BE2C (cell line): Measurements from ENCODE around the gene ZFYVE1.

Experiments
- DNase-seq: peaks from one replicate; pipeline ENCODE4 v3.0.0-alpha.2; 2020
- H3K27me3 ChIP-seq: fragments of 250-450 bp; sonication (Bioruptor Pico); 2 replicates; pipeline ENCODE4 v1.5.1; 2020; ENCODE audit warnings: mild to moderate bottlenecking
- H3K36me3 ChIP-seq: fragments of 250-450 bp; sonication (Bioruptor Pico); 2 replicates; pipeline ENCODE4 v1.5.1; 2020; ENCODE audit warnings: mild to moderate bottlenecking
- H3K4me1 ChIP-seq: fragments of 250-450 bp; sonication (Bioruptor Pico); 2 replicates; pipeline ENCODE4 v1.5.1; 2020
- H3K4me3 ChIP-seq: 2 replicates; pipeline ENCODE4 v1.5.1; 2011; ENCODE audit warnings: low read depth, low read length
- H3K9me3 ChIP-seq: fragments of 250-450 bp; sonication (Bioruptor Pico); 2 replicates; pipeline ENCODE4 v1.5.1; 2020
- TF ChIP-seq, protein P1 (sequence below): IDR thresholded peaks from 2 replicates; pipeline ENCODE4 v1.5.1; 2012; ENCODE audit warnings: mild to moderate bottlenecking, low read depth, low read length

ZFYVE1 gene

DNA sequence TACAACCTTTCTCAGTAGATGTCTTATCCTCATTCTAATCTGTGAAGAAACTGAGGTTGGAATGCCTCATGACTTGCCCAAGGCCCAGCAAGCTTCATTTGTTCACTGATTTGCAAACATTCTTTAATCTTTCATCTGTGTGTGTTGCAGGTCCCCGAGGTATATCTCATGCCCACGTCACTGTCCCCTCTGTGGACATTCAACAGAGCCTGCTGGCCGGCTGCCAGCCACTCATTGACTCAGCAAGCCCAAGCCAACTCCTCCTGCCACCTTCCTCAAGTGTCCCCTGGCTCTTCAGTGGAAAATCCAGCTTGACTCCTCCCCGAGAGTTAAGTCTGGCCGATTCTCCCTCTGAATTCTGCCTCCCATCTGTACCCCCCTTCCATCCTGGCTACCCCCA lies 102.6 kb downstream of the ZFYVE1 start:
- DNase-seq = peak; percentile 87
- Histone ChIP-seq H3K27me3 (no peaks in the 10 kb centered on the region), H3K4me3 (no peak overlapping the region), H3K36me3 (no peaks in the 10 kb centered on the region; the same call in 1 of the 2 replicates), H3K9me3 (no peaks in the 10 kb centered on the region), H3K4me1 (peaks cover 9% of the 10 kb centered on the region)
- TF ChIP-seq, protein P1, sequence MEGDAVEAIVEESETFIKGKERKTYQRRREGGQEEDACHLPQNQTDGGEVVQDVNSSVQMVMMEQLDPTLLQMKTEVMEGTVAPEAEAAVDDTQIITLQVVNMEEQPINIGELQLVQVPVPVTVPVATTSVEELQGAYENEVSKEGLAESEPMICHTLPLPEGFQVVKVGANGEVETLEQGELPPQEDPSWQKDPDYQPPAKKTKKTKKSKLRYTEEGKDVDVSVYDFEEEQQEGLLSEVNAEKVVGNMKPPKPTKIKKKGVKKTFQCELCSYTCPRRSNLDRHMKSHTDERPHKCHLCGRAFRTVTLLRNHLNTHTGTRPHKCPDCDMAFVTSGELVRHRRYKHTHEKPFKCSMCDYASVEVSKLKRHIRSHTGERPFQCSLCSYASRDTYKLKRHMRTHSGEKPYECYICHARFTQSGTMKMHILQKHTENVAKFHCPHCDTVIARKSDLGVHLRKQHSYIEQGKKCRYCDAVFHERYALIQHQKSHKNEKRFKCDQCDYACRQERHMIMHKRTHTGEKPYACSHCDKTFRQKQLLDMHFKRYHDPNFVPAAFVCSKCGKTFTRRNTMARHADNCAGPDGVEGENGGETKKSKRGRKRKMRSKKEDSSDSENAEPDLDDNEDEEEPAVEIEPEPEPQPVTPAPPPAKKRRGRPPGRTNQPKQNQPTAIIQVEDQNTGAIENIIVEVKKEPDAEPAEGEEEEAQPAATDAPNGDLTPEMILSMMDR = no peak

- no peaks in the 10 kb centered on the region for H3K9me3 ChIP-seq
- no peak for DNase-seq
- TF ChIP-seq, protein P1 = no peak
- no peaks in the 10 kb centered on the region for H3K27me3 ChIP-seq
- no peak overlapping the region for H3K4me3 ChIP-seq
- peaks cover 9% of the 10 kb centered on the region for H3K4me1 ChIP-seq
- no peaks in the 10 kb centered on the region for H3K36me3 ChIP-seq
Measured at GRCh38 chr14:72921396-72921795, 105.5 kb downstream of the ZFYVE1 start.

DNA sequence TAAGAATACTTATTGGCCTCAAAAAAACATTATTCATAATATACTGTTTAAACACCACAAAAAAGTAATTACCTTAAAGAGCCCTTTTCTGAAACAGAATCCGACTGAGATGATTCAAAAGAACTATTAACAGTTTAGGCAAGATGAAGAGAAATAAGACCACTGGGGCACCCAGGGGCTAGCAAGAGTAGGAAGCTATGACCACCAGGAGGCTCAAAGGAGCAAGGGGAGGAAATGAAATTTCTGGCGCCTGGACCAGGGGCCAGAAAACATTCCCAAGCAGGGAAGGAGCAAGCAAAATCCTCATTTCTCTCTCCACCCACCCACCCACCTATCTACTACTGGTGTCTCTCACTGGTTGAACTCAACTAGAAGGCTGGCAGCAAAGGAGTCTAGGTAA lies 106.9 kb downstream of the ZFYVE1 start:
- H3K27me3 ChIP-seq = no peaks in the 10 kb centered on the region
- TF ChIP-seq, protein P1 = peak; percentile 40
- H3K4me3 ChIP-seq = no peak overlapping the region
- no peaks in the 10 kb centered on the region for H3K9me3 ChIP-seq
- H3K36me3 ChIP-seq = no peaks in the 10 kb centered on the region
- DNase-seq = no peak
- peaks cover 5% of the 10 kb centered on the region for H3K4me1 ChIP-seq
